ENCODE data around the gene RIC8B.

RIC8B gene

GRCh38 chr12:106837782-106838181, 63.3 kb downstream of the RIC8B start:
- DNase-seq, result no peak
- no peak overlapping the region for H3K9ac ChIP-seq (ENCODE audit: low read length)
- no peaks in the 10 kb centered on the region for H3K9me3 ChIP-seq (replicated peaks; ENCODE audit: insufficient read depth, low read length)
- H3K27ac ChIP-seq (ENCODE audit: low read length), result no peak overlapping the region
- no peaks in the 10 kb centered on the region for H4K20me1 ChIP-seq (ENCODE audit: insufficient read depth, low read length)
- H3K9me2 ChIP-seq (replicated peaks; ENCODE audit: insufficient read depth, low read length), result no peaks in the 10 kb centered on the region
- H3K79me2 ChIP-seq (ENCODE audit: low read length), result no peaks in the 10 kb centered on the region
- no peak overlapping the region for H3K4me3 ChIP-seq (ENCODE audit: low read length)
- no peaks in the 10 kb centered on the region for H3K27me3 ChIP-seq (replicated peaks; ENCODE audit: insufficient read depth, low read length)
- no peaks in the 10 kb centered on the region for H3F3A ChIP-seq (ENCODE audit: insufficient read depth, low read length)
- no peak overlapping the region for H2AFZ ChIP-seq (ENCODE audit: low read length)
- TF ChIP-seq EZH2 (optimal IDR thresholded peaks at IDR 0.05; ENCODE audit: low read depth, low read length) (no peak), EZH2phosphoT487 (IDR thresholded peaks at IDR 0.05; ENCODE audit: low read length) (no peak), CTCF (IDR thresholded peaks at IDR 0.05; ENCODE audit: low read length) (no peak)
- no peaks in the 10 kb centered on the region for H3K4me1 ChIP-seq (ENCODE audit: low read length)
- no peak overlapping the region for H3K4me2 ChIP-seq (ENCODE audit: low read depth, low read length)
- H3K36me3 ChIP-seq (replicated peaks; ENCODE audit: insufficient read depth, low read length), result no peaks in the 10 kb centered on the region

- no peaks in the 10 kb centered on the region for H3K9me2 ChIP-seq (replicated peaks; ENCODE audit: insufficient read depth, low read length)
- H3K4me1 ChIP-seq (ENCODE audit: low read length), result no peaks in the 10 kb centered on the region
- no peaks in the 10 kb centered on the region for H3K36me3 ChIP-seq (replicated peaks; ENCODE audit: insufficient read depth, low read length)
- H3K4me3 ChIP-seq (ENCODE audit: low read length), result no peak overlapping the region
- no peaks in the 10 kb centered on the region for H3F3A ChIP-seq (ENCODE audit: insufficient read depth, low read length)
- no peak overlapping the region for H3K4me2 ChIP-seq (ENCODE audit: low read depth, low read length)
- H2AFZ ChIP-seq (ENCODE audit: low read length), result no peak overlapping the region
- no peaks in the 10 kb centered on the region for H3K79me2 ChIP-seq (ENCODE audit: low read length)
- no peaks in the 10 kb centered on the region for H4K20me1 ChIP-seq (ENCODE audit: insufficient read depth, low read length)
- no peak for DNase-seq
- H3K27ac ChIP-seq (ENCODE audit: low read length), result no peak overlapping the region
- TF ChIP-seq EZH2phosphoT487 (IDR thresholded peaks at IDR 0.05; ENCODE audit: low read length) (no peak), EZH2 (optimal IDR thresholded peaks at IDR 0.05; ENCODE audit: low read depth, low read length) (no peak), CTCF (IDR thresholded peaks at IDR 0.05; ENCODE audit: low read length) (no peak)
- no peaks in the 10 kb centered on the region for H3K9me3 ChIP-seq (replicated peaks; ENCODE audit: insufficient read depth, low read length)
- no peaks in the 10 kb centered on the region for H3K27me3 ChIP-seq (replicated peaks; ENCODE audit: insufficient read depth, low read length)
- no peak overlapping the region for H3K9ac ChIP-seq (ENCODE audit: low read length)
Observed at GRCh38 chr12:106839333-106839732, 64.9 kb downstream of the RIC8B start.

GRCh38 chr12:106840243-106840642, 65.8 kb downstream of the RIC8B start:
- TF ChIP-seq EZH2phosphoT487 (IDR thresholded peaks at IDR 0.05; ENCODE audit: low read length) (no peak), EZH2 (optimal IDR thresholded peaks at IDR 0.05; ENCODE audit: low read depth, low read length) (no peak), CTCF (IDR thresholded peaks at IDR 0.05; ENCODE audit: low read length) (no peak)
- no peak overlapping the region for H3K27ac ChIP-seq (ENCODE audit: low read length)
- no peaks in the 10 kb centered on the region for H3K27me3 ChIP-seq (replicated peaks; ENCODE audit: insufficient read depth, low read length)
- no peak overlapping the region for H3K4me3 ChIP-seq (ENCODE audit: low read length)
- H3K9me2 ChIP-seq (replicated peaks; ENCODE audit: insufficient read depth, low read length), result no peaks in the 10 kb centered on the region
- H3K9ac ChIP-seq (ENCODE audit: low read length), result no peak overlapping the region
- H3K9me3 ChIP-seq (replicated peaks; ENCODE audit: insufficient read depth, low read length), result no peaks in the 10 kb centered on the region
- no peaks in the 10 kb centered on the region for H3K36me3 ChIP-seq (replicated peaks; ENCODE audit: insufficient read depth, low read length)
- no peaks in the 10 kb centered on the region for H4K20me1 ChIP-seq (ENCODE audit: insufficient read depth, low read length)
- no peak overlapping the region for H3K4me2 ChIP-seq (ENCODE audit: low read depth, low read length)
- no peaks in the 10 kb centered on the region for H3K79me2 ChIP-seq (ENCODE audit: low read length)
- H2AFZ ChIP-seq (ENCODE audit: low read length), result no peak overlapping the region
- no peak for DNase-seq
- H3K4me1 ChIP-seq (ENCODE audit: low read length), result no peaks in the 10 kb centered on the region
- no peaks in the 10 kb centered on the region for H3F3A ChIP-seq (ENCODE audit: insufficient read depth, low read length)

Data from MM.1S (cell line).